SH-SY5Y (cell line): Measurements from ENCODE around the gene DIAPH1.

ENCODE experiments used
- GATA2 ChIP-seq: IDR thresholded peaks from 2 replicates; pipeline ENCODE4 v1.6.1; 2011; ENCODE audit warnings: mild to moderate bottlenecking, low read depth, low read length
- GATA3 ChIP-seq: IDR thresholded peaks from 2 replicates; pipeline ENCODE4 v1.6.1; 2011; ENCODE audit warnings: low read depth, mild to moderate bottlenecking, low read length, moderate library complexity

GRCh38 chr5:141523991-141524390 is 94.8 kb downstream of the DIAPH1 start:
- TF ChIP-seq GATA2 (no peak), GATA3 (no peak)
